Activated T-cell treated with anti-CD3 and anti-CD28 coated beads, Interleukin-2, amount 50 U/mL, for 48 hours (primary cell): ENCODE measurements around the gene ZFAND3.

ENCODE experiments used
- DNase-seq, 2 experiments: peaks; one replicate each; pipeline ENCODE4 v3.0.0-alpha.2; 2020

ZFAND3 gene

GRCh38 chr6:38193481-38194281, 374.2 kb downstream of the ZFAND3 start:
- peak in 1 of 2 experiments; percentile 0 for DNase-seq

- DNase-seq: peak in 1 of 2 experiments; percentile 3
These were observed 374.7 kb downstream of the ZFAND3 start for GRCh38 chr6:38194282-38194572.

GRCh38 chr6:38194589-38194988, 375.1 kb downstream of the ZFAND3 start:
- DNase-seq: peak in 1 of 2 experiments; percentile 2

- peak in 1 of 2 experiments; percentile 2 for DNase-seq
These were observed 375.6 kb downstream of the ZFAND3 start for GRCh38 chr6:38195113-38195635.

DNA sequence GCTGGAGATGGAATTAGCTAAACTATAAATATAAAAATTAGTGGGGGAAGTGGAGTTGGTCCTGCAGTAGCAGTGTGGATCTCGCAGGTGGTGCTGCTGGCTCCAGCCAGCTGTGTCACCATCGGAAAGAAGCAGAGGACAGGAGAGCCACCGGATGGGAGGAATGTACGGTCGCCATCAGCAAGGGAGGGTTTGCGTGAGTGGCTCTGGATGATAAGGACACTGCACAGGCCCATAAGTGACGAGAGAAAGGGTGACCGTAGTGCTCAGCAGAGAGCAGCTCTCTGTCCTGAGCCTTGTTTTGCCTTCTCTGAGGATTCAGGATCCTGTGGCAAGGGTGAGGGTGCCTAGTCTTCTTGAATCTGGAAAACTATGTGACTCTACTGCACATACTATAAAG, 378.7 kb downstream of the ZFAND3 start:
- DNase-seq: no peak
